ENCODE data around the gene NIPAL4.
"Not testable (repeated sequence)": the region's sequence is repeated elsewhere in the genome, so short reads cannot be mapped to it uniquely, and the experiment has no call there.

DNA sequence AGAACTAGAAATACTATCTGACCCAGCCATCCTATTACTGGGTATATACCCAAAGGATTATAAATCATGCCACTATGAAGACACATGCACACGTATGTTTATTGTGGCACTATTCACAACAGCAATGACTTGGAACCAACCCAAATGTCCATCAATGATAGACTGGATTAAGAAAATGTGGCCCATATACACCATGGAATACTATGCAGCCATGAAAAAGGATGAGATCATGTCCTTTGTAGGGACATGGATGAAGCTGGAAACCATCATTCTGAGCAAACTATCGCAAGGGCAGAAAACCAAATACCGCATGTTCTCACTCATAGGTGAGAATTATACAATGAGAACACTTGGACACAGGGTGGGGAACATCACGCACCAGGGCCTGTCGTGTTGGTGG, 30.1 kb upstream of the NIPAL4 start:
- TF ChIP-seq CTCF (conservative IDR thresholded peaks at IDR 0.05); EZH2 (IDR thresholded peaks at IDR 0.05; ENCODE audit: low read depth): not testable (repeated sequence)

Measured in PC-9 (cell line).